ENCODE measurements around the gene CCDC61.

- TF ChIP-seq CTCF (IDR thresholded peaks at IDR 0.05): no peak
- TF ChIP-seq POLR2A (IDR thresholded peaks at IDR 0.05): no peak
These were observed 25.6 kb upstream of the CCDC61 start for GRCh38 chr19:45969676-45970075.
